DMS 273 treated with DMSO at 0.1 percent for 48 hours (cell line): ENCODE results near the gene OR2M3.
"Not testable (repeated sequence)": the region's sequence is repeated elsewhere in the genome, so short reads cannot be mapped to it uniquely, and the experiment has no call there.

Experiments
- DNase-seq: peaks from one replicate; lab custom pipeline; 2025; lab: John Stamatoyannopoulos, UW

Gene OR2M3, protein sequence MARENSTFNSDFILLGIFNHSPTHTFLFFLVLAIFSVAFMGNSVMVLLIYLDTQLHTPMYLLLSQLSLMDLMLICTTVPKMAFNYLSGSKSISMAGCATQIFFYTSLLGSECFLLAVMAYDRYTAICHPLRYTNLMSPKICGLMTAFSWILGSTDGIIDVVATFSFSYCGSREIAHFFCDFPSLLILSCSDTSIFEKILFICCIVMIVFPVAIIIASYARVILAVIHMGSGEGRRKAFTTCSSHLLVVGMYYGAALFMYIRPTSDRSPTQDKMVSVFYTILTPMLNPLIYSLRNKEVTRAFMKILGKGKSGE

GRCh38 chr1:248196965-248197364 is at the start of gene OR2M3:
Gene OR2M3, plus strand, starts transcription at chr1:248197265. Its CDS starts 5,803 bp downstream, at chr1:248203068.
- DNase-seq, result no peak

GRCh38 chr1:248152056-248152827 is 44.8 kb upstream of the OR2M3 start:
- DNase-seq, result no peak

GRCh38 chr1:248155927-248156326 is 41.1 kb upstream of the OR2M3 start:
- DNase-seq, result no peak

DNA sequence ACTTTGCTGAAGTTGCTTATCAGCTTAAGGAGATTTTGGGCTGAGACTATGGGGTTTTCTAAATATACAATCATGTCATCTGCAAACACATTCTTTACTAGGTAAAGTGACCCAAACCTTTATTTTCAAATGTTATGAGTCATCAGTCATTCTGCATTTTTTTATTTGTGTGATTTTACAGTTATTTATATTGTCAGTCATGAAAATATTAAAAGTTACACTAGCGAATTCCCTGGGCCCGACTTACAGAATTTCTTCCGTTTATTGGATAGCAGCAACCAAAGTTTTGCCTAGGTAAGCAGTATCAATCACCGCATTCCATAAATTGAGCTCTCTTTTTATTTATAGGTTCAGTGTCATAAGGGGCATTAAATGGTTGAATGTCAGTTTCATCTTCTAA is 38.3 kb upstream of the OR2M3 start:
- DNase-seq, result no peak

- no peak for DNase-seq
These were observed 33.0 kb upstream of the OR2M3 start for GRCh38 chr1:248164031-248164430.

DNA sequence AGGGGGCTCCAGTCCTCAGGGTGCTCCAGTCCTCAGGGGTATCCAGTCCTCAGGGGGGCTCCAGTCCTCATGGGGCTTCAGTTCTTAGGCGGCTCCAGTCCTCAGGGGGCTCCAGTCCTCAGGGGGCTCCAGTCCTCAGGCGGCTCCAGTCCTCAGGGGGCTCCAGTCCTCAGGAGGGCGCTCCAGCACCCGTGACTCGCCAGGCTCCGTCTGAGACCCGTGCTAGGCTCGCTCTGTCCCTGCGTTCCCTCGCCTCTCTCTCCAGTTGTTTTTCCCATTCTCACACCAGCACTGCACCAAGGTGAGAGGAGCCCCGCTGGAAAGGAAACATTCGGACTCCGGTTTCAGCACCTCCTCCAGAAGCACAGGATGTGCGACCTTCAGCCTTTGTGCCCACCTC is 31.9 kb upstream of the OR2M3 start:
- no peak for DNase-seq

GRCh38 chr1:248174521-248174920 is 22.5 kb upstream of the OR2M3 start, which contains the start of gene OR2M2:
Gene OR2M2, plus strand, starts transcription at chr1:248174821. Its CDS starts 5,165 bp downstream, at chr1:248179986.
- no peak for DNase-seq

DNA sequence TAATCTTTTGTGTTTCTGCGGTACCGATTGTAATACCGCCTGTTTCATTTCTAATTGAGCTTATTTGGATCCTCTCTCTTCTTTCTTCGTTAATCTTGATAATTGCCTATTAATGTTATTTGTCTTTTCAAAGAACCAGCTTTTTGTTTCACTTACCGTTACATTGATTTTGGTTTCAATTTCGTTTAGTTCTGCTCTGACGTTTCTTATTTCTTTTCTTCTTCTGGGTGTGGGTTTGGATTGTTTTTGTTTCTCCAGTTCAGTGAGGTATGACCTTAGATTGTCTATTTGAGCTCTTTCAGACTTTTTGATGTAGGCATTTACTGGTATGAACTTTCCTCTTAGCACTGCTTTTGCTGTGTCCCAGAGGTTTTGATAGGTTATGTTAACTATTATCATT is 13.1 kb upstream of the OR2M3 start:
- DNase-seq, result no peak

DNA sequence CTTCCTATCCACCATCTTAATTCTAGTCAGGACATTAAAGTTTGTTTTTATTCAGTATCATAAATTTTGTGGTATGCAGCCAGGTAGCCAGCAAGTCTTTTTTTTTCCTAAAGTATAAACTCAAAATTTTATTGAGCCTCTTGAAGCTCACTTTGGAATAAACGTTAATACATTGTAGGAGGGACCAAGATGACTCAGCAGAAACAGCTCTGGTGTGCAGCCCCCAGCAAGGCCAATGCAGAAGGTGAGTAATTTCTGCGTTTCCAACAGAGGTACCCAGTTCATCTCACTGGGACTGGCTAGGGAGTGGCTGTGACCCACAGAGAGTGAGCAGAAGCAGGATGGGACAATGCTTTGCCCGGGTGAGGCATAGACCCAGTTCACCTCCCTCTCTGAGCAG is 9.7 kb upstream of the OR2M3 start:
- DNase-seq, result no peak

GRCh38 chr1:248189026-248189425 is 8.0 kb upstream of the OR2M3 start:
- no peak for DNase-seq

- DNase-seq, result no peak
These were observed 2.9 kb upstream of the OR2M3 start for GRCh38 chr1:248194117-248194516.

DNA sequence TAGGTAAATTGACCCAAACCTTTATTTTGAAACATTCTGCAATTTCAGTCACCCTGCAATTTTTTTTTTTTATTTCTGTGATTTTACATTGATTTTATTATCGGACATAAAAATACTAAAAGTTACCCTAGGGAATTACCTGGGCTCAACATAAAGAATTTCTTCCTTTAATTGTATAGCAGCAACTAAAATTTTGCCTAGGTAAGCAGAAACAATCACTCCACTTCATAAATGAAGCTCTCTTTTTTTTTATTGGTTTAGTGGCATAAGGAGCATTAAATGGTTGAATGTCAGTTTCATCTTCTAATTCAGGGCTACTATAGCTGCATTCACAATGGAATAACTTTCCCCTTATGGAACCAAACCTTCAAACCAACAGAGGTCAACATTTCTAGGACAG is 18.8 kb downstream of the OR2M3 start:
- no peak for DNase-seq

DNA sequence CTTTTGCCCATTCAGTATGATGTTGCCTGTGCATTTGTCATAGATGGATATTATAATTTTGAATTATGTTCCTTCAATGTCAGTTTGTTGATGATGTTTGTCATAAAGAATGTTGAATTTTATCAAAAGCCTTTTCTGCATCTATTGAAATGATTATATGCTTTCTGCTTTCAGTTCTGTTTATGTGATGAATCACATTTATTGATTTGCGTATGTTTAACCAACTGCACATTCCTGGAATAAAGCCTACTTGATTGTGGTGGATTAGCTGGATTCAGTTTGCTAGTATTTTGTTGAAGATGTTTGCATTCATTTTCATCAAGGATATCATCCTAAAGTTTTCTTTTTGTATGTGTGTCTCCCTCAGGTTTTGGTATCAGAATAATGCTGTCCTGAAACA is 28.5 kb downstream of the OR2M3 start:
- no peak for DNase-seq

DNA sequence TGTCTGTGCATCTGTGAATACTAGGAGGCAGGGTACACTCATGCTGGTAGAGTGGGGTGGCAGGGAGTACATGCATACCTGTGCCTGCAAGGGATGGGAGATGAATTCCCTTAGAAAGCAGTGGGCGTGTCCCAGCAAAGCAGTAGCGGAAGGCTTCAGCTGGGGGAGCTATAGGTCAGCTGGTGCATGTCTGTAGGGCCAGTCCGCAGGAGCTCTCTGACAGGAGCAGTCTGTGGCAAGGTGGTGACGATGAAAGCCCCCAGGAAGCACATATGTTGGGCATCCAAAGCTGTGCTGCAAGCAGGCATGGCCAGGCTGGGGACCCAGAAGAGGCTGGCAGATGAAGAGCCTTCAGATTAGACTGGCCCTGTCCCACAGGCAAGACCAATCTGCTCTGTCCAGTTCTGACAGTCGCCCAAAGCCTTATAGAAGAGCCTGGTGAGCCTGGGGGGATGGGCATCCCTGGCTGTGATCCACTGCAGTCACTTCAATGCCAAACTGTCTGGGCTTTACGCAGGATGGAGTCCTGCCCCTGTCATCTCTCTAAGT is 32.4 kb downstream of the OR2M3 start:
- no peak for DNase-seq

DNA sequence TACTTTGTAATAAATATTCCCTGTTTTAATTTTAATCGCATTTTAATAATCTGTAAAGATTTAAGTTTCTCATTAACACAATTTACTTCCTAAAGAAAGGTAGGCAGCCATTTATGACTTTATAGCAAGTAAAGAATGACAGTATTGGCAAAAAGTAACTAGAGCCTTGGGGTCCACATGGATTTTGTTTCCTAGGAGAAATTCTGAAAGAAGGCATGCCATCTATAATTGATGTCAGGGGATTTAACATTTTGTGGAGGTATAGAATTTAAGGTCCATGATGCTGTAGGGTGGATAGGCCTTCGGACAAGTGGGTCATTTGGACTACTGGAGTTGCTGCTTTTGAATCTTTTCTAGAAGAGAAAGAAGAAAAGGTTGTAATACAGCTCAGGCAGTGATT is 34.1 kb downstream of the OR2M3 start, which contains the start of gene OR2M4:
OR2M4 (plus strand) TSS at position 301 of the 400 bp plus-strand sequence. CDS start 7,512 bp downstream, outside the sequence.
- no peak for DNase-seq

DNA sequence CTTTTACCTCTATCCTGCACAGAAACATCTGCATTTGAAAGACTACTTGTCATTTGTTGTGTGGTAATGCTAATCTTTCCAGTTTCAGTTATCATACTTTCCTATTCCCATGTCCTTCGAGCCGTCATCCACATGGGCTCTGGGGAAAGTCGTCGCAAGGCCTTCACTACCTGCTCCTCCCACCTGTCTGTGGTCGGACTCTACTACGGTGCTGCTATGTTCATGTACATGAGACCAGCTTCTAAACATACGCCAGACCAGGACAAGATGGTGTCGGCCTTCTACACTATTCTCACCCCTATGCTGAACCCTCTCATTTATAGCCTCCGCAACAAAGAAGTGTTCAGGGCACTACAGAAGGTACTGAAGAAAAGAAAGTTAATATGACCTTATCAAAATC is 42.4 kb downstream of the OR2M3 start:
- no peak for DNase-seq

- DNase-seq, result peak; percentile 22
These were observed 46.1 kb downstream of the OR2M3 start for GRCh38 chr1:248243204-248243603.

DNA sequence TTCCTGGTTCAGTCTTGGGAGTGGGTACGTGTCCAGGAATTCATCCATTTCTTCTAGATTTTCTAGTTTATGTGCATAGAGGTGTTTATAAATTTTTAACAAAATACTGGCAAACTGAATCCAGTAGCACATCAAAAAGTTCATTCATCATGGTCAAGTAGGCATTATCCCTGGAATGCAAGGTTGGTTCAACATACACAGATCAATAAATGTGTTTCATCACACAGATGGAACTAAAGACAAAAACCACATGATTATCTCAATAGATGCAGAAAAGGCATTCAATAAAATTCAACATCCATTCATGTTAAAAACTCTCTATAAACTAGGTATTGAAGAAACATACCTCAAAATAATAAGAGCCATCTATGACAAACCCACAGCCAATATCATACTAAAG is 62.2 kb downstream of the OR2M3 start:
- not testable (repeated sequence) for DNase-seq
